Measurements from ENCODE around the gene EIF4EBP2. TPM values are rescaled to one million over a fixed set of nuclear protein-coding genes. Genes with fewer than 3 reads are reported as not detected.

The EIF4EBP2 gene
- total RNA-seq, 1 experiment from 2014 or later, result 26.1 TPM

DNA sequence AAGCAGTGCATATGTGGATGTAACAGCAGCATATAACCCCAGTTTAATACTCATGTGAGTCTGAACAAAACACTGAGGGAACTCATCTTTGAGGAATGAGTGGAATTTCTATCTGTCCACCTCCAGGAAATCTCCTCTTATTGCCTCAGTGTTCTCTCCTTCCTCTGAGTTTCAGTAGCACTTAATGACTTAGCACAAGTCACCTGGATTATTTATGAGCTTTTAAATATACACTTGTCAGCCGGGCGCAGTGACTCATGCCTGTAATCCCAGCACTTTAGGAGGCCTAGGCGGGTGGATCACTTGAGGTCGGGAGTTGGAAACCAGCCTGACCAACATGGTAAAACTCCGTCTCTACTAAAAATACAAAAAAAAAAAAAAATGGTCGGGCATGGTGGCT is 25.8 kb upstream of the EIF4EBP2 start:
- peak; percentile 77 for DNase-seq (ENCODE audit: low read depth)

- peak; percentile 22 for DNase-seq (ENCODE audit: low read depth)
These were observed 24.3 kb upstream of the EIF4EBP2 start for GRCh38 chr10:70379581-70380176.

- no peak for DNase-seq (ENCODE audit: low read depth)
These were observed 23.4 kb upstream of the EIF4EBP2 start for GRCh38 chr10:70380350-70381135.

DNA sequence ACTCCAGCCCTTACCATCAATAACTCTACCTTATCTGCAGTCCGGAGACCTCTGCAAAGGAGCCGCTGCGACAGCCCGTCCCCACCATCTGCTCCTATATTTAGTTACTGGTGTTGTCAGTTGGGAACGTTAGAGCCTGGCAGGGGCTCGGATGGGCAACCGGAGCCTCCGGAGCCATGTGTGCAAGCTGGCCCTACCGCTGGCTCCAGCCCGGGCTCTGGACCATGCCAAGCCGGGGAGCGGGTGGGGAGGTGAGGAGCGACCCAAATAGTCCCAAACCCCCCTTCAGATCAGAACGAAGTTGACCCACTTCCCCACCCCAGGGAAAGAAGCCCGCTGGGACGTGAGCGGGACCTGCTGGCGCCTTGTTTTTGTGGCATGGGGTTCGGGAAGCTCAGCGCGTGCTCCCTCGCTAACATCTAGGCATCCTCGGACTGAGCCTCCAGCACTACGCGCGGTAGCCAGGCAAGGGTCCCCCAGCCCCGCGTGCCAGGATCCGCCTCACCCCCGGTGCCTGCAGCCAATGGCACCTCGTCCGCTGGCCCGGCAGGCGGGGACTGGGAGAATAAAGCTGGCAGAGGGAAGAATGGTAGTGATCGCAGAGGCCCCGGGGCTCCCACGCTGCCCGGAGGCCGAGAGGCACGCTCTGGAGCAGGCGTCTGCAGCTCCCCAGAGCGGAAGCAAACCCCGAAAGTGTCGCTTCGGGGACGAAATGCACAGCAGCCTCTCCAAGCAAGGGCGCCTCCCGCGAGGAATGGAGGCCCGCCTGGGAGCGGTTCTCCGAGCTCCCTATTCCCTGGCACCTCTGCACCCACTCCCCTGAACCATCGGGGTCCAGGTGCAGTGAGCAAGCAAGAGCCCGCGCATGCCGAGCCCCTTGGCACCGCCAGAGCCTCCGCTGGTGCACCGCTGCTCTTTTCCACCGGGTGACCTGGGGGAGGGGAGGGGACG is 22.2 kb upstream of the EIF4EBP2 start:
- peak; percentile 31 for DNase-seq (ENCODE audit: low read depth)

- no peak for DNase-seq (ENCODE audit: low read depth)
These were observed 12.3 kb upstream of the EIF4EBP2 start for GRCh38 chr10:70391654-70392053.

DNA sequence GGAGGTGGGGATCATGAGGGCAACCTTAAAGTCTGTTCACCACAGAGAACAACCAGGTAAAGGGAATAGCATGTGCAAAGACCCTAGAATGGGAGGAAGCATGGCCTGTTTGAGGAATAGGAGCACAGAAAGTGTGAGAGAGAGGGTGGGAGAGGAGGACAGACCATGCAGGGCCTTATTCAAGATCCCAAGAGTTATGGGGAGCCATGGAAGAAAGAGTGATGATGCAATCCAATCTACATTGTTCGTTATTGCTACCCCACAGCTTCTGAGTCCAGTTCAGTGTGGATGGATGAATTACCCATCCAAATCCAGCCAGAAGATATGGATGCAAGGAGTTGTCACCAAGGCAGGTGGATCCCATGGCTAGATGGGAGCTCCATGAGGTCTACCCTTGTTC is 7.8 kb upstream of the EIF4EBP2 start:
- no peak for DNase-seq (ENCODE audit: low read depth)

GRCh38 chr10:70399177-70399576 is 4.8 kb upstream of the EIF4EBP2 start:
- DNase-seq (ENCODE audit: low read depth), result no peak

DNA sequence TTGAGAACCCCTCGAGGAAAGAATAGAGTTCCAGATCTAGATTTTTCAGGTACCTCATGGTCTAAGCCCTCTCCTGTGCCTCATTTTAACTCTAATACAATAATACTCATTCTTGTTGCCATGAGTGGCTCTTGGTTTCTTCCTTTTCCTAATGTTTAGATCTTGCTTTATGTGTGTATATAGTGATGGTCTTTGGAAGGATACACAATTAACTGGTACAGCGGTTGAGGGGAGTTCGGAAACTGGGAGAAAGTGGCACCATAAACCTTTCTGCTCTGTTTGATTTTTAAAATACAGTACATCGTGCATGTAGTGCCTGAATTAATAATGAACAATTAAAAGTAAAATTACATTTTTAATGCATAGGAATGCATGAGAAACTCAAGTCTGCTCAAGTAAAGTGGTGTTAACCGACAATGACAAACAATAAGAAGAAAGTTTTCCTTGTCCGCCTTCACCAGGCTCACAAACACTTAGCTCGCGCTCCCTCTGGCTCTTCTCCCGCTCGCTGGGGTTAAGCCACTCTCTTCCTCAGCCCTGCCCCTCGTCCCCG is 386 bp upstream of the EIF4EBP2 start:
- no peak for DNase-seq (ENCODE audit: low read depth)

GRCh38 chr10:70404787-70405036 is 767 bp downstream of the EIF4EBP2 start:
- peak; percentile 19 for DNase-seq (ENCODE audit: low read depth)

GRCh38 chr10:70405037-70405824 is 1.3 kb downstream of the EIF4EBP2 start:
- DNase-seq (ENCODE audit: low read depth), result peak; percentile 92

DNA sequence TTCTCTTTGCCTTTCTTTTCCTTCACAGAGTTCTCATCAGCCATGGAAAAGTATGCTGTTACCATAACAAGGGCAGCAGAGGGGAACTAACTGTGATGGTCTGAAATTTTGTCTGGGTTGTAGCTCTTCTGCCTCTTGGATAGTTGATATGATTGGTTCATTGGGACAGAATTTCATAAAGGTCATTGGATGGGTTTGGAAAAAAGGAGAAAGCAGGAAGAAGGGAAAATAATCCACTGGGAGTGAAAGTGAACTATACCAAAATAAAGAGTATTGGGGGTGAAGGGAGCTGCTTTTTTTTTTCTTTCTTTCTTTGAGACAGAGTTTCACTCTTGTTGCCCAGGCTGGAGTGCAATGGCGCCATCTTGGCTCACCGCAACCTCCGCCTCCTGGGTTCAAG is 5.8 kb downstream of the EIF4EBP2 start:
- DNase-seq (ENCODE audit: low read depth), result no peak

GRCh38 chr10:70410608-70411007 is 6.7 kb downstream of the EIF4EBP2 start:
- DNase-seq (ENCODE audit: low read depth), result no peak

GRCh38 chr10:70412356-70412755 is 8.4 kb downstream of the EIF4EBP2 start:
- no peak for DNase-seq (ENCODE audit: low read depth)

DNA sequence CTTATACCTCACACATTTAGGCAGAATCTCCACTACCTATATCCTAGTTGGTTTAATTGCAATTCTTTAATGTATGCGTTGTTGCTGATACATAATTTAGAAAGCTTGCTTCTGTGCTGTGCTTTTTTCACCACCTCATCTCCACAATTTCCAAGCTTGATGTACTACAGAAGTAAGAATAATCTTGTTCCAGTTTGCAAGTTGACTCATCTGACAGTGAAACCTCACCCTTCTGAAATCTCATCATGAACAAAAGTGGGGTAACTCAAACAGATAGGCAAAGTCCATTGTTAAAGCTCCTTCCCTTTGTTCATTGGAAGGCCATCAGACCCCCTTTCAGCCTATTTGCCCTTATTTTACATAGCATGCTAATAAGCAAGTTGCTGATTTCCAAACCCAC is 13.6 kb downstream of the EIF4EBP2 start:
- no peak for DNase-seq (ENCODE audit: low read depth)

DNA sequence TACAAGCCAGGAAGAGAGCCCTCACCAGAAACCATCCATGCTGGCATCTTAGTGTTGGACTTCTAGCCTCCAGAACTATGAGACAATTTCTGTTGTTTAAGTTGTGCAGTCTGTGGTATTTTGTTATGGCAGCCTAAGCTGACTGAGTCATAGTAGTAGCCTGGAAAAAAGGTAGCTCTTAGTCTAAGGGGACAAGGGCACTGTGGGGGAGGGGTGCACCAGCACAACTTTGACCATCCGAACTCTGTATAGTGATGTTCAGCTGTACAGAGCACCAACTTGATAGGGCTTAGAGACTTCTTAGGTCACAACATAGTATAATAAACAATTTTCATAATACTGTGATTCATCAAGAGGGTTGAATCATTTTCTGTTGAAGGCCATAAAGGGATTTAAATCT is 14.3 kb downstream of the EIF4EBP2 start:
- DNase-seq (ENCODE audit: low read depth), result peak; percentile 16

- no peak for DNase-seq (ENCODE audit: low read depth)
These were observed 14.8 kb downstream of the EIF4EBP2 start for GRCh38 chr10:70418713-70419112.

DNA sequence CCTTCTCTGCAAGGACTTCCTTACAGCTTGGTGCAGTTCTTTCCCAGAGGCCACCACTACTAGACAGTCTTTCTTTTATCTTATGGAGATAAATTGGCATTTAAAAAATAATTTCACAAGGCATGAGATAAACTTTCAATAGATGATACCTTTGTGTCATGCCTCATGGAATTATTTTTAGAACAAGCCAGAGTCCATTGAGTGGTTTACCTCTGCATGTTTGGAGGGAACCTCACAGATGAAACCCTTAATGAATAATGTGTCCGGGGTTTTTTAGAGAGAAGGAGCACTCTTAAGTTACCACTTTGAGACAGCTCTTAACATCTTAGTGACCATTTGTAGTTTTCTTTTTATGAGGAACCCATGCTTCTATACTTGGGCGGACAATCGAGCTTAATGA is 20.4 kb downstream of the EIF4EBP2 start:
- no peak for DNase-seq (ENCODE audit: low read depth)

GRCh38 chr10:70425096-70425495 is 21.2 kb downstream of the EIF4EBP2 start:
- DNase-seq (ENCODE audit: low read depth), result no peak

DNA sequence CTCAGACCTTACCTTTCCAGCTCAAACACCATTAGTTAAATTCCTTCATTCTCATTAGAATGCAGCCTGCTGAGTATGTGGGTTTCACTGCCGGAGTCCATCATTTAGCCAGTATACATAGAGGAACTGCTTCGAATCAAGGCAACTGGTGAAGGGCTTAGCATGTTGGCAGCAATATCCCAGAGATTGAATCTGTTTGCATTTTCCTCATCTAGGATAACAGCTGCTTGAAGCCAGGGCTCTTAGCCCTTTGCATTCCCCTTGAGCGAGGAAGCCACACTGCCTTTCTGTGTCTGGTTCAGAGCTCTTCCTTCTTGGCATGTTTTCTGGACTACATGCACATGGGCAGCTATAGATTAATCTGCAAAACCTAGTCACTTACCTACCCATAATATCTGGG is 22.9 kb downstream of the EIF4EBP2 start:
- no peak for DNase-seq (ENCODE audit: low read depth)

DNA sequence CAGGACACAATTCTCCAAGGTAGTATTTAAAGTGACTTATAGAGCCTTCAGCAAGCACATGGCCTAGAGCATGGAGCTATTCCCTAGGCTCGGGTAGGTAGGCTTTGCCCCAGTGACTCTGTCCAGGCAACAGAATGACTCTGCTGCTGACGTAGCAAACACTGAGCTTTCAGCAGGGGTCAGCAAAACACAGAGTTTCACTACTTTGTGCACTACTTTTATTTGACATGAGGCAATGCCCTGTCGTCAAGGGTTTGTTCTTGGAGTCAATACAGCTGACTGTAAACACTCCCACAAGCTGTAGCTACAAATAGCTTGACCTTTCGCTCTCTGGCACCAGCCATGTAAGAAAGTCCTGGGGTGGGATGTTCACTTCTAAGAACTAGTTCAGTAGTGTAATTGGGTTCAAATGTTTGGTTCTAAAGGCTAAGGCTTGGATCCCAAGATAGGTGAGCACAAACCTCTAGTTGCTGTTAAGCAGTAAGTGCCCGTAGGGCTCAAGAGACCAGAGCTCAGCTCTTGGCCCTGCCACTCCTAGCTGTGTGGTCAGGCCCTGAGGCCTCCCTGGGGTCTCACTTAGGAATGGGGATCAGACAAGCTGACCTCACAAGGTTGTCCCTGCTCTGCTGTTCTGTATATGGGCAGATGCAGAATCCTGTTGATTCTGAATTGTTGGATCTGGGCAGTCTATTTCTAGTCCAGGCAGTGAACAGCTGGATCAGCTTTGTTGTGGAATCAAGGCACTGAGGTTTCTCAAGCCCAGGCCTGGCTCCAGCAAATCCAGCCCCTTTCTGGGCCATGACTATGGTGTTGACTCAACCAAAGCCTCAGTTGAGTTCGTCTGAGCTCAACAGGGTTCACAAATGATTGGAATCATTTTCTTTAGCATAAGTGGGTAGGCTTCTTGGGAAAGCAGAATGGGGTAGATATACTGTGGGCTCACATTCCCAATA is 26.8 kb downstream of the EIF4EBP2 start:
- no peak for DNase-seq (ENCODE audit: low read depth)

Measured in RPMI7951 (cell line).